ENCODE measurements around the gene ZBTB7A. TPM values are rescaled to one million over a fixed set of nuclear protein-coding genes. Genes with fewer than 3 reads are reported as not detected.
A peak's percentile ranks its signal among the peaks of the same experiment; 100 is the strongest.
"Not testable (repeated sequence)": the region's sequence is repeated elsewhere in the genome, so short reads cannot be mapped to it uniquely, and the experiment has no call there.

ZBTB7A gene
- total RNA-seq, 1 experiment from 2014 or later = 18.3 TPM

DNA sequence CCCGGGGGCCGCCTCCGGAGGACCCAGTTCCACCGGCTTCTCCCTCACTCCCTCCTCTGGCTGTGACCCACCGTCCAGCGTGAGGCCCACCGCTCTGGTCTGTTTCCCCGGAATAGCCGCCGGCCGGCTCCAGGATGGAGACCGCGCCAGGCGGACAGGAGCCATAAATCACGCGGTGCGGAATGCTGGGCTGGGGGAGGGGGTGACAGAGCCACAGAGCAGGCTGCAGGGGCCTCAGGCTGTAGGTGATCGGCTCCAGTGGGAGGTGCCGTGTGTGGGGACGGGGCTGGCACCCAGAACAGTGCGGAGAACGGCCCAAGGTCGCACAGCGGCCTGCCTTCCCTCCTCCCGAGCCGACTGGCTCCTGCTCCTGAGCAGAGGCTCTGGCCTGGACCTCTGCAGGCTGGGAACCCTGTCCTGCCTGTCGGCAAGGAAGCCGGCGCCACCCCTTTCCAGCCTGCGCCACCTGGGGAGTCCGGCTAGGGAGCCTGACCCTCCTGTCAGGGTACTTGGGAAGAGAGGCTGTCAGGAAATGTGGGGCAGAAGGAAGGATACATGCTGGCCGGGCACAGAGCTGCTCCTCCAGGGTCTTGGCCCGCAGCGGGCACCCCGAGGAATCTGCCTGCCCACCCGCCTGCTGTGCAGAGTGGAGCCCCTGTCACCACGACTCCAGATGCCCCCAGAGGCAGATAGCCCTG, 50.8 kb downstream of the ZBTB7A start:
- DNase-seq = peak; percentile 42
- H3K4me3 ChIP-seq (ENCODE audit: insufficient read depth, low read depth, low read length) = no peak overlapping the region
- peaks cover 3% of the 10 kb centered on the region for H3K36me3 ChIP-seq (replicated peaks; ENCODE audit: control insufficient read depth, insufficient read depth, low read length)
- H3K27me3 ChIP-seq (ENCODE audit: control insufficient read depth, insufficient read depth, low read length) = no peaks in the 10 kb centered on the region

GRCh38 chr19:4014541-4015491, 51.9 kb downstream of the ZBTB7A start:
- H3K36me3 ChIP-seq (replicated peaks; ENCODE audit: control insufficient read depth, insufficient read depth, low read length) = peaks cover 3% of the 10 kb centered on the region
- H3K4me3 ChIP-seq (ENCODE audit: insufficient read depth, low read depth, low read length) = no peak overlapping the region
- DNase-seq = peak; percentile 91
- H3K27me3 ChIP-seq (ENCODE audit: control insufficient read depth, insufficient read depth, low read length) = no peaks in the 10 kb centered on the region

- no peak for DNase-seq
- H3K4me3 ChIP-seq (ENCODE audit: insufficient read depth, low read depth, low read length) = no peak overlapping the region
- peaks cover 3% of the 10 kb centered on the region for H3K36me3 ChIP-seq (replicated peaks; ENCODE audit: control insufficient read depth, insufficient read depth, low read length)
- no peaks in the 10 kb centered on the region for H3K27me3 ChIP-seq (ENCODE audit: control insufficient read depth, insufficient read depth, low read length)
These were observed 52.7 kb downstream of the ZBTB7A start for GRCh38 chr19:4013886-4014540.

GRCh38 chr19:4012975-4013634, 53.6 kb downstream of the ZBTB7A start:
- peak; percentile 34 for DNase-seq
- Histone ChIP-seq H3K27me3 (ENCODE audit: control insufficient read depth, insufficient read depth, low read length) (no peaks in the 10 kb centered on the region), H3K4me3 (ENCODE audit: insufficient read depth, low read depth, low read length) (no peak overlapping the region), H3K36me3 (replicated peaks; ENCODE audit: control insufficient read depth, insufficient read depth, low read length) (peaks cover 3% of the 10 kb centered on the region)

GRCh38 chr19:4012092-4012974, 54.4 kb downstream of the ZBTB7A start:
- Histone ChIP-seq H3K4me3 (ENCODE audit: insufficient read depth, low read depth, low read length) (no peak overlapping the region), H3K36me3 (replicated peaks; ENCODE audit: control insufficient read depth, insufficient read depth, low read length) (peaks cover 3% of the 10 kb centered on the region), H3K27me3 (ENCODE audit: control insufficient read depth, insufficient read depth, low read length) (no peaks in the 10 kb centered on the region)
- peak; percentile 39 for DNase-seq

DNA sequence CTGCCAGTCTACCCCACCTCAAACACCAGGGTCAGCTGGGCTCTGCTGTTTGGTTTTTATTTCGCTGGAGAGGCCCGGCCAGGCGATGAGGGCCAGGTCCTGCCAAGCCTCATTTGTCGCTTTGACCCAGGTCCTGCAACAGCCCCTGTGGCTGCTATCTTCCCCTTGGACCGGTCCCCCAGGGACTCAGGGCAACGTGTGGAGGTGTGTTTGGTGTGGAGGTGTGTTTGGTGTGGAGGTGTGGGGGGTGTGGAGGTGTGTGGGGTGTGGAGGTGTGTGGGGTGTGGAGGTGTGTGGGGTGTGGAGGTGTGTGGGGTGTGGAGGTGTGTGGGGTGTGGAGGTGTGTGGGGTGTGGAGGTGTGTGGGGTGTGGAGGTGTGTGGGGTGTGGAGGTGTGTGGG, 55.3 kb downstream of the ZBTB7A start:
- H3K27me3 ChIP-seq (ENCODE audit: control insufficient read depth, insufficient read depth, low read length); H3K4me3 ChIP-seq (ENCODE audit: insufficient read depth, low read depth, low read length); H3K36me3 ChIP-seq (replicated peaks; ENCODE audit: control insufficient read depth, insufficient read depth, low read length); DNase-seq: not testable (repeated sequence)

- no peaks in the 10 kb centered on the region for H3K27me3 ChIP-seq (ENCODE audit: control insufficient read depth, insufficient read depth, low read length)
- peak; percentile 21 for DNase-seq
- H3K4me3 ChIP-seq (ENCODE audit: insufficient read depth, low read depth, low read length) = no peak overlapping the region
- peaks cover 3% of the 10 kb centered on the region for H3K36me3 ChIP-seq (replicated peaks; ENCODE audit: control insufficient read depth, insufficient read depth, low read length)
These were observed 55.9 kb downstream of the ZBTB7A start for GRCh38 chr19:4010808-4011110.

DNA sequence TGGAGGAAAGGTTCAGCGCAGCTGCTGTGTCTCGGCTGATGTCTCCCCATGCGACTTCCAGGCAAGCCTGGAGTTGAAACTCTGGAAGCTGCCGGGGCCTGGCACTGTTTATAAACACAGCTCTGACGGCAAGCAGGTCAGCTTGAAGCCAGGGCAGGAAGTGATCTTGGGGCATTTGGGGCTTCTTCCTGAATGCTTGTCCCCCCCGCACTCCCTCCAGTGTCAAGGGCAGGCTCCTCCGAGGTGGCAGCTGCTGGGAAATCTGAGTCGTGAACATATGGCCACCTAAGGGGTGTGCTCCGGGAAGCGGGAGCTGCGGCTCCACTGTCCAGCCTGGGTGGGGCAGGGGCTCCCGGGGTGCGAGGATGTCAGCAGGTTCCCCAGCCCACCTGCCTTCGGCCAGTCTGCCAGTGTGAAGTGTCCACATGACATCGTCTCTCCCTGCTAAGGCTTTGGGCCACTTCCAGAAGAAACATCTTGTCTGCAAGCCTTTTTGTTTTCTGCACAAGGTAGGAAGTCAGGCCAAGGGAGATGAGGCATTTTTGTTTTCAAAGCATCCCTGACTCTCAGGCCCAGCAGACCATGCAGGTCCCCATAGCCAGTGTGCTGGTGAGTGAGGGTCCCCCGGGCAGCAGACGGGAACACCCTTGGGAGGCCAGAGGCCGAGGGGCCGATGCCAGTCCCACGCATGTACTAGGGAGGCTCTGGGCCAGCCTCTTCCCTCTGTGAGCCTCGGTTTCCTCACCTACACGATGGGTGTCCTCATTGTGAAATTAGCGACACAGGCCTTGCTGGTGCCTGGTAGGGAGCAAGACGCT, 56.5 kb downstream of the ZBTB7A start:
- Histone ChIP-seq H3K27me3 (ENCODE audit: control insufficient read depth, insufficient read depth, low read length) (no peaks in the 10 kb centered on the region), H3K36me3 (replicated peaks; ENCODE audit: control insufficient read depth, insufficient read depth, low read length) (peaks cover 3% of the 10 kb centered on the region), H3K4me3 (ENCODE audit: insufficient read depth, low read depth, low read length) (no peak overlapping the region)
- peak; percentile 43 for DNase-seq

- peak; percentile 79 for DNase-seq
- H3K4me3 ChIP-seq (ENCODE audit: insufficient read depth, low read depth, low read length) = peak overlapping the region; percentile 87
- H3K36me3 ChIP-seq (replicated peaks; ENCODE audit: control insufficient read depth, insufficient read depth, low read length) = no peaks in the 10 kb centered on the region; the same call in 1 of the 2 replicates
- no peaks in the 10 kb centered on the region for H3K27me3 ChIP-seq (ENCODE audit: control insufficient read depth, insufficient read depth, low read length)
These were observed 58.7 kb downstream of the ZBTB7A start for GRCh38 chr19:4007836-4008539.

- peak; percentile 100 for DNase-seq
These were observed 59.5 kb downstream of the ZBTB7A start, which contains the start of gene PIAS4 for GRCh38 chr19:4007021-4007835. Gene PIAS4, plus strand, starts transcription at chr19:4007736. Its CDS starts 25 bp downstream, at chr19:4007761.

DNA sequence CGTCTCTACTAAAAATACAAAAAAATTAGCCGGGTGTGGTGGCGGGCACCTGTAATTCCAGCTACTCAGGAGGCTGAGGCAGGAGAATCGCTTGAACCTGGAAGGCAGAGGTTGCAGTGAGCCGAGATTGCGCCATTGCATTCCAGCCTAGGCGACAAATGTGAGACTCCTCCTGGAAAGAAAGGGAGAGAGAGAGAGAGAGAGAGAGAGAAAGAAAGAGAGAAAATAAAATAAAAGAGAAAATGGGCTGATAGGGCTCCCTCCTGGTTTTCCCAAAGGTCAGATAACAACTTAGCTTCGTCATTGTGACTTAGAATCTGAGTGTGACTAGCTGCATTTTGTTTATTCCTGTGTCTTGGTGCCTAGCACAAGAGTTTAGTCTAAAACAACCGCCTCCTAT, 61.3 kb downstream of the ZBTB7A start:
- not testable (repeated sequence) for H3K36me3 ChIP-seq (replicated peaks; ENCODE audit: control insufficient read depth, insufficient read depth, low read length); H3K4me3 ChIP-seq (ENCODE audit: insufficient read depth, low read depth, low read length); H3K27me3 ChIP-seq (ENCODE audit: control insufficient read depth, insufficient read depth, low read length); DNase-seq

More at GRCh38 chr19:4007021-4007835, 59.5 kb downstream of the ZBTB7A start, which contains the start of gene PIAS4:
- Histone ChIP-seq H3K36me3 (replicated peaks; ENCODE audit: control insufficient read depth, insufficient read depth, low read length) (no peaks in the 10 kb centered on the region), H3K27me3 (ENCODE audit: control insufficient read depth, insufficient read depth, low read length) (no peaks in the 10 kb centered on the region), H3K4me3 (ENCODE audit: insufficient read depth, low read depth, low read length) (peak within 1 kb of the TSS; percentile 93)

- H3K36me3 ChIP-seq (replicated peaks; ENCODE audit: control insufficient read depth, insufficient read depth, low read length); H3K4me3 ChIP-seq (ENCODE audit: insufficient read depth, low read depth, low read length); H3K27me3 ChIP-seq (ENCODE audit: control insufficient read depth, insufficient read depth, low read length); DNase-seq: not testable (repeated sequence)
These were observed 65.9 kb downstream of the ZBTB7A start for GRCh38 chr19:4000798-4001197.

Data from H7 (cell line).